WI38 (cell line): ENCODE data around the gene TXNDC12.
A peak's percentile ranks its signal among the peaks of the same experiment; 100 is the strongest.
"Not testable (repeated sequence)": the region's sequence is repeated elsewhere in the genome, so short reads cannot be mapped to it uniquely, and the experiment has no call there.

Experiments
- H3K4me3 ChIP-seq: 2 replicates; pipeline ENCODE4 v1.5.1; 2011; ENCODE audit warnings: low read depth, mild to moderate bottlenecking, control low read depth, low read length
- TF ChIP-seq, protein P1 (sequence below): IDR thresholded peaks from 2 replicates; pipeline ENCODE4 v1.5.1; 2012; ENCODE audit warnings: low read depth, mild to moderate bottlenecking, control low read depth, low read length

Gene TXNDC12

DNA sequence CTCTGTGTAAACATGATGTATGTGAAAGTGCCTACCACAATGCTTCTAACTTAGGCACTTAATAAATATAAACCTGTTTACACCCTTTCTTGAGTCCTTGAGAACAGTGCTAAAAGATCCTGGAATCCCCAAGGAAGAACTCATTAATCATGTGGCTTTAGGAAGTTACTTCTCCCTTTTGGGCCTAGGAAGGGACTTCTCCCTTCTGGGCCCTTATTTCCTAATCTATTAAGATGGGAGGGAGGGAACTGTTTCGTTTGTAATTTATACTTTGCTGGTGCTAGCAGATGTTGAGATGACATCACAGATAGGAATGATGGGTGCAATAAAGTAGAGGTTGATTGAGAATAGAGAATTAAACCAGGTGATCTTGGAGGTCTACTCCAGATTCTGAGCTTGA lies 2.3 kb upstream of the TXNDC12 start:
- TF ChIP-seq, protein P1, sequence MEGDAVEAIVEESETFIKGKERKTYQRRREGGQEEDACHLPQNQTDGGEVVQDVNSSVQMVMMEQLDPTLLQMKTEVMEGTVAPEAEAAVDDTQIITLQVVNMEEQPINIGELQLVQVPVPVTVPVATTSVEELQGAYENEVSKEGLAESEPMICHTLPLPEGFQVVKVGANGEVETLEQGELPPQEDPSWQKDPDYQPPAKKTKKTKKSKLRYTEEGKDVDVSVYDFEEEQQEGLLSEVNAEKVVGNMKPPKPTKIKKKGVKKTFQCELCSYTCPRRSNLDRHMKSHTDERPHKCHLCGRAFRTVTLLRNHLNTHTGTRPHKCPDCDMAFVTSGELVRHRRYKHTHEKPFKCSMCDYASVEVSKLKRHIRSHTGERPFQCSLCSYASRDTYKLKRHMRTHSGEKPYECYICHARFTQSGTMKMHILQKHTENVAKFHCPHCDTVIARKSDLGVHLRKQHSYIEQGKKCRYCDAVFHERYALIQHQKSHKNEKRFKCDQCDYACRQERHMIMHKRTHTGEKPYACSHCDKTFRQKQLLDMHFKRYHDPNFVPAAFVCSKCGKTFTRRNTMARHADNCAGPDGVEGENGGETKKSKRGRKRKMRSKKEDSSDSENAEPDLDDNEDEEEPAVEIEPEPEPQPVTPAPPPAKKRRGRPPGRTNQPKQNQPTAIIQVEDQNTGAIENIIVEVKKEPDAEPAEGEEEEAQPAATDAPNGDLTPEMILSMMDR, result no peak
- peak overlapping the region; percentile 79 for H3K4me3 ChIP-seq

DNA sequence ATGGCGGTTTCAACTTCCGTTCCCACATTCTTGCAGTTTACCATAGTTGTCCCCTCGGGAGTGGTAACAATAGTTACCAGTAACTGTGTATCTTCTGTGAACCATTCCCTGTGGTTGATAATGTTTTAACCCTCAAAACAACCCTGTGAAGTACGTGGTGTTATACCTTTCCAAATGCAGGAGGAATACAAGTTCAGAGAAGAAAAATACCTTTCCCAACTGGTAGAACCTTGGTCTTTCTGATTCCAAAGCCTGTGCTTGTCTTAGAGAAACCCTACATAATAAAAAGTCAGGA lies 1.9 kb upstream of the TXNDC12 start:
- TF ChIP-seq, protein P1, result no peak
- H3K4me3 ChIP-seq, result peak overlapping the region; percentile 79

DNA sequence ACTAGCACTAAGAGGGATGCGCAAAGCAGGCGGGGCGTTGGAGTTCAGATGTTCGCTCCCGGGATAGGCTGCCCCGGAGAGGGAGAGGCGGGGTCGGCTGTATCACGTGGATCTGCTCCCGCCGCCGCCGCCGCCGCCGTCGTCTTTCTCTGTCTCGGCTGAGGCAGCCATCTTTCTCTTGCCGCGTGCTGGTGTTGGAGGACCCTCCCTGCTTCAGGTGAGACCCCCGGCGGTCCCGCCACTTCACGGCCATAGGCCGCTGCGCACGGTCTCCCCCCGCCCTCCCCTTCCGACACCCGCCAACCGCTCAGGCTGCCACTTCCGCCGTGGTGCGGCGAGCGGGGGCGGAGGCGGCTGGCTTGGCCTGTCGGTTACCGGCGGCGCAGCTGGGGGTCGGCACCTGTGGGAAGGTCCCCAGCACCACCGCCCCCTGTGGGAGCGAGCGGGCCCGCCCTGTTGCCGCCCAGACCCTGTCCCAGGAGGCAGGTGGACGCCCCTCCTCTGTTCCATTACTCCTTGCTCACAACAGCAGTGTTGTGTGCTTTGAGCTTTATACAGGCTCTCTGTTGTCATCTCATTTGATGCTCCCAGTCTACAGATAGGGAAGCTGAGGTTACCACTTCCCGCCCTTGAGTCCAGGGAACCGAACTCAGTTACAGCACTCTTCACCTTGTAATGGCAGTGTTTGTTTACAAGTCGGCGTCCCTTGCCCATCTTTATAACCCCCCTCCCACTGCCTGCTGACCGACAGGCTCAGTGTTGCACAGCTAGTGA lies 1.4 kb upstream of the TXNDC12 start, which contains the start of gene BTF3L4:
Gene BTF3L4 (plus strand): TSS at position 133 of the 774 bp plus-strand sequence. CDS start 3,553 bp downstream, outside the sequence.
- peak within 1 kb of the TSS; percentile 79 for H3K4me3 ChIP-seq
- TF ChIP-seq, protein P1, result no peak

DNA sequence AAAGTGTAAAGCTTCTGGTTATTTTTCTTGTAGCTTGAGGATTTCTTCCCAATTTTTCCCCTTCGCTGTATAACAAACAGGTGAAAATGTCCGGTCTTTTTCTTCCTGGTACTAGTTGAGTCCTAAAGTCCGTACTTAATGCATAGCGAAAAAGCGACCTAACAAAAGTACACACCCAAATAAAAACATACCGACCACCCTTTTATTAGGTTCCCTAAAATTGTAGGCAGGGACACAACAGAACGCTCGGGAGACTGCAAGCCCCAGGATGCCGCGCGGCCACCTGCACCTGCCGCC lies 823 bp upstream of the TXNDC12 start:
- TF ChIP-seq, protein P1, result no peak
- H3K4me3 ChIP-seq, result peak overlapping the region; percentile 79

DNA sequence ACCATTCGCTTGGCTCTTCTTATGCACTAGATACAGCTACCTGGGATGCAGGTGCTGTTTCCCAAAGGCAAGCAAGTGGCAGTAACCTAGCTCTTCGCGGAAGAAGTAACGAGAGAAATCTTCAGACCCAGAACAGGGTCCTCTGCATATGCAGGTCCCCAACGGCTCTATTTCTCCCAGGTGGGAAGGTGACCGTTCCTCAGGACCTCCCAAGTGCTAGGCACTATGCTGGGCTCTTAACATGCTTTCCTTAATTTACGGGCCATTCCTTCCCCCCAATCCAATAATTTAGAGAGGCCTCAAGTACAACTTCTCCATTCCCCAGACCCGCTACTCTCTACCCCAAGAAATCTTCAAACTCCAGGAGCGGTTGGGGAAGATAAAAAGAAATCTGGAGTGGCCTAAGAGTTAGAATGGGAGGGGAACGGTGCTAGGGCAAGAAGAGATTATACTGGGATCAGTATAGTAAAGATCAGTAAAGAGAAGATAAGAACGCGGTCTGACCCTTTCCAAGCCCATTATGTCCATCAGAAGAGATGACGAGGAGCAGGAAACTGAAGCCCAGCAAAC lies 410 bp downstream of the TXNDC12 start:
- peak overlapping the region; percentile 79 for H3K4me3 ChIP-seq
- TF ChIP-seq, protein P1, result no peak

DNA sequence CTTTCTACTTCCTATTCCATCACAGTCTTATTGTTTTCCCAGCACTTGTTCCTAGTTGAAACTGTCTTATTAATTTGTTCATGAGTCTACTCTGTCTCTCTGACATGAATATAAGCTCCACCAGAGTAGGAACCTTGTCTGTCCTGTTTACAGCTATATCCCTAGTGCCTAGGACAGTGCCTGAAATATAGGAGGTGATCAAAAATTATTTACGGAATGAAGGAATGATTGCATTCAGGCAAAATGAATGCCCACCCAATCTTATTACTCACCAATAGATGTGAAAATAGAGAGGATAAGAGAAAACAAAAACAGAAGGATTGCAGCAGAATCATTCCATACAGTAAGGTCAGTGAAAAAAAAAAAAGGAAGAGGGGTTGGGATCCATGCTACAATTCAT lies 1.1 kb downstream of the TXNDC12 start:
- TF ChIP-seq, protein P1, result no peak
- H3K4me3 ChIP-seq, result peak overlapping the region; percentile 79

DNA sequence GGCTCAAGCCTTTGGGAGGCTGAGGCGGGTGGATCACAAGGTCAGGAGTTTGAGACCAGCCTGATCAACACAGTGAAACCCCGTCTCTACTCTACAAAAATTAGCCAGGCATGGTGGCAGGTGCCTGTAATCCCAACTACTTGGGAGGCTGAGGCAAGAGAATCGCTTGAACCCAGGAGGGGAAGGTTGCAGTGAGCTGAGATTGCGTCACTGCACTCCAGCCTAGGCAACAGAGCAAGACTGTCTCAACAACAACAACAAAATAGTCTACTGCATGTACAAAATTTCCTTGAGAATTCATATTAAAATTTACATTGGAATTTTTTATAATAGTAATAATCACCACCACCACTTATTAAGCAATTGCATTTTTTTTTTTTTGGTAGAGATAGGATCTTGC lies 5.7 kb downstream of the TXNDC12 start:
- H3K4me3 ChIP-seq, result not testable (repeated sequence)

DNA sequence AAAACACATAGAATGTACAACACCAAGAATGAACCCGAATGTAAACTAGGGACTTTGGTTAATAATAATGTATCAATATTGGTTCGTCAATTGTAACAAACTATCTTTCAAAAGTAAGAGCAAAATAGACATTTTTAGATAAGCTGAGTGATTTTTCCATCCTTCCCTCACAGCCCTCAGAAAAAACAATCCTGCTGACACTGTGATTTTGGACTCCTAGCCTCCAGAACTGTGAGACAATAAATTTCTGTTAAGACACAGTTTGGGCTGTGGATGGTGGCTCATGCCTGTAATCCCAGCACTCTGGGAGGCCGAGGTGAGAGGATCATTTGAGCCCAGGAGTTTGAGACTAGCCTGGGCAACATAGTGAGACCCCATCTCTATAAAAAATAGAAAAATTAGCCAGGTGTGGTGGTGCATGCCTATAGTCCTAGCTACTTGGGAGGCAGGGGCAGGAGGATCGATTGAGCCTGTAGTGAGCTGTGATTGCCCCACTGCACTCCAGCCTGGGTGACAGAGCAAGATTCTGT lies 9.3 kb downstream of the TXNDC12 start:
- H3K4me3 ChIP-seq, result not testable (repeated sequence)
